Mesendoderm (in vitro differentiated cells): Measurements from ENCODE around the gene ZNF506.
A peak's percentile ranks its signal among the peaks of the same experiment; 100 is the strongest.
"Not testable (repeated sequence)": the region's sequence is repeated elsewhere in the genome, so short reads cannot be mapped to it uniquely, and the experiment has no call there.

Source experiments
- DNase-seq: peaks from one replicate; pipeline ENCODE4 v3.0.0; 2013
- H2AK5ac ChIP-seq: 2 replicates; pipeline ENCODE4 v1.6.1; 2013; ENCODE audit warnings: low read length, inconsistent platforms
- H2BK120ac ChIP-seq: 2 replicates; pipeline ENCODE4 v1.6.1; 2013; ENCODE audit warnings: low read depth, mild to moderate bottlenecking, low read length, moderate library complexity, mixed read lengths
- H2BK15ac ChIP-seq: replicated peaks from 2 replicates; pipeline ENCODE4 v1.6.1; 2013; ENCODE audit warnings: low read depth, mild to moderate bottlenecking, moderate library complexity
- H2BK5ac ChIP-seq: 2 replicates; pipeline ENCODE4 v1.6.1; 2013; ENCODE audit warnings: low read length, inconsistent platforms
- H3K18ac ChIP-seq: 2 replicates; pipeline ENCODE4 v1.6.1; 2013; ENCODE audit warnings: mild to moderate bottlenecking, low read length, mixed read lengths
- H3K23ac ChIP-seq: one replicate; pipeline ENCODE4 v1.6.1; 2013; ENCODE audit warnings: low read length
- H3K27ac ChIP-seq: 2 replicates; pipeline ENCODE4 v1.5.1; 2013; ENCODE audit warnings: low read depth, mild to moderate bottlenecking, inconsistent platforms, low read length, moderate library complexity
- H3K27me3 ChIP-seq: 2 replicates; pipeline ENCODE4 v1.6.1; 2013; ENCODE audit warnings: low read length, control low read depth, mild to moderate bottlenecking, inconsistent platforms; ENCODE audit not compliant: insufficient read depth, poor library complexity
- H3K36me3 ChIP-seq: 2 replicates; pipeline ENCODE4 v1.6.1; 2013; ENCODE audit warnings: low read length, inconsistent platforms; ENCODE audit not compliant: control insufficient read depth, insufficient read depth
- H3K4ac ChIP-seq: one replicate; pipeline ENCODE4 v1.6.1; 2013; ENCODE audit warnings: low read depth, mild to moderate bottlenecking, low read length, moderate library complexity
- H3K4me1 ChIP-seq: 2 replicates; pipeline ENCODE4 v1.6.1; 2013; ENCODE audit warnings: low read depth, low read length, inconsistent platforms; ENCODE audit not compliant: control insufficient read depth
- H3K4me2 ChIP-seq: 2 replicates; pipeline ENCODE4 v1.6.1; 2013; ENCODE audit warnings: low read length
- H3K4me3 ChIP-seq: 2 replicates; pipeline ENCODE4 v1.5.1; 2013; ENCODE audit warnings: mild to moderate bottlenecking, low read length
- H3K56ac ChIP-seq: one replicate; pipeline ENCODE4 v1.6.1; 2013; ENCODE audit warnings: low read length
- H3K79me1 ChIP-seq: 2 replicates; pipeline ENCODE4 v1.6.1; 2013; ENCODE audit warnings: low read length, inconsistent platforms
- H3K79me2 ChIP-seq: 2 replicates; pipeline ENCODE4 v1.6.1; 2013; ENCODE audit warnings: mild to moderate bottlenecking, low read length; ENCODE audit not compliant: control insufficient read depth, insufficient read depth
- H3K9ac ChIP-seq: 2 replicates; pipeline ENCODE4 v1.6.1; 2013; ENCODE audit warnings: low read length, inconsistent platforms
- H4K5ac ChIP-seq: one replicate; pipeline ENCODE4 v1.6.1; 2013; ENCODE audit warnings: low read length
- H4K8ac ChIP-seq: one replicate; pipeline ENCODE4 v1.6.1; 2013; ENCODE audit warnings: low read depth, mild to moderate bottlenecking, control low read depth, low read length, moderate library complexity
- WGBS: extraction: QIAGEN DNeasy Blood & Tissue Kit; methylation state at CpG from one replicate; pipeline ENCODE4 v1.1.7; 2013; ENCODE audit warnings: low lambda C conversion rate, missing lambda C conversion rate; ENCODE audit not compliant: insufficient coverage; ENCODE audit errors: extremely low coverage; 5-methylcytosine and 5-hydroxymethylcytosine counted together

ZNF506 gene

GRCh38 chr19:19777692-19778091 lies 43.9 kb downstream of the ZNF506 start:
- H4K8ac ChIP-seq: no peak overlapping the region
- no peak overlapping the region for H3K23ac ChIP-seq
- no peak overlapping the region for H3K4me2 ChIP-seq
- no peak overlapping the region for H3K4me3 ChIP-seq
- no peak for DNase-seq
- H3K27me3 ChIP-seq: no peaks in the 10 kb centered on the region
- no peak overlapping the region for H4K5ac ChIP-seq
- peaks cover 4% of the 10 kb centered on the region for H3K4me1 ChIP-seq
- H3K36me3 ChIP-seq: no peaks in the 10 kb centered on the region
- H3K9ac ChIP-seq: no peak overlapping the region
- no peak overlapping the region for H2AK5ac ChIP-seq
- no peak overlapping the region for H2BK5ac ChIP-seq
- H3K27ac ChIP-seq: no peak overlapping the region
- no peak overlapping the region for H3K4ac ChIP-seq
- H3K79me2 ChIP-seq: no peaks in the 10 kb centered on the region
- no peak overlapping the region for H2BK120ac ChIP-seq
- WGBS: no CpG with 5 or more reads among the region's 5 CpGs
- H3K79me1 ChIP-seq: peaks cover 3% of the 10 kb centered on the region
- H2BK15ac ChIP-seq: no peak overlapping the region
- no peak overlapping the region for H3K56ac ChIP-seq
- H3K18ac ChIP-seq: no peak overlapping the region

DNA sequence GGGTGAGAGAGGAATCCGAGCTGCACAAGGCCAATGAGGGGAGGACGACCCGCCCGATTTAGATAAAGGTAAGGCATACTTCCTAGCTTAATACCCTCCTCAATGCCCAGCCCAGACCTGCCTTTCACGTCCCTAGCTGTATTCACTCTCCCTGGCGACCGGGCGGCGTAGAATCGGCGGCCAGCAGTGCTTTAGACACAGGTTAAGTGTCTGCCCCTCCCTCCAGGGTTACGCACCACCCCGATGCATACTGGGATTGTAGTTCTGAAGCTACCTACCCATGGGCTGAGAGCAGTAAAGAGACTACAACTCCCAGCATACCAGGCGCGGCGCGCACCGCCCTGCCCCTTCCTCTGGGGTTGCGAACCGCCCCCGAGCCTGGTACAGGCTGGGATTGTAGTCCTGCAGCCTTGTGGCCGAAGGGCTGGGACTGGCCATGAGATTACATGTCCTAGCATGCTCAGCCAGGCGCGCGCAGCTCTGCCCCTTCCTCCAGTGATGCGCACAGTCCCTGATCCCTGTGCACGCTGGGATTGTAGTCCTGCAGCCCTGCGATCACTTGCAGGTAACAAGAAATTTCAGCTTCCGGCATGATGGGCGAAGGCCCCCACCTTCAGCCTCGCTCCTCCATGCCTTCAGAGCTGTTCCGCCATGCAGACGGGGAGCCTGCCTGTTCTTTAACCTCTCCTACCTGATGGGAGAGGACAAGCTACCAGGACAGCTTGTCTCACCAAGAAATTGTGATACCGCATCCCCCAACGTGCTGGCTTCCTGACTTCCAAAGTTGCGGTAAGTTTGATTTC lies 45.1 kb downstream of the ZNF506 start:
- peak overlapping the region; percentile 18 for H3K27ac ChIP-seq
- H3K79me2 ChIP-seq: no peaks in the 10 kb centered on the region
- H3K4me3 ChIP-seq: peak overlapping the region; percentile 81
- no CpG with 5 or more reads among the region's 36 CpGs for WGBS
- H4K5ac ChIP-seq: peak overlapping the region; percentile 61
- H3K56ac ChIP-seq: peak overlapping the region; percentile 90
- H2BK15ac ChIP-seq: no peak overlapping the region
- H2AK5ac ChIP-seq: no peak overlapping the region
- H3K18ac ChIP-seq: peak overlapping the region; percentile 29
- no peak overlapping the region for H4K8ac ChIP-seq
- no peaks in the 10 kb centered on the region for H3K36me3 ChIP-seq
- H3K79me1 ChIP-seq: peaks cover 3% of the 10 kb centered on the region
- no peak overlapping the region for H3K4ac ChIP-seq
- H2BK120ac ChIP-seq: no peak overlapping the region
- no peak overlapping the region for H3K23ac ChIP-seq
- peak overlapping the region; percentile 26 for H2BK5ac ChIP-seq
- no peaks in the 10 kb centered on the region for H3K27me3 ChIP-seq
- peak overlapping the region; percentile 92 for H3K4me2 ChIP-seq
- peak; percentile 100 for DNase-seq
- peak overlapping the region; percentile 81 for H3K9ac ChIP-seq
- H3K4me1 ChIP-seq: peaks cover 4% of the 10 kb centered on the region

GRCh38 chr19:19775891-19776205 lies 45.7 kb downstream of the ZNF506 start:
- Histone ChIP-seq H2BK5ac (no peak overlapping the region), H3K27ac (no peak overlapping the region), H3K79me1 (peaks cover 3% of the 10 kb centered on the region), H3K56ac (peak overlapping the region; percentile 90), H3K36me3 (no peaks in the 10 kb centered on the region), H4K5ac (no peak overlapping the region), H3K23ac (no peak overlapping the region), H3K4me3 (peak overlapping the region; percentile 72), H3K4me2 (peak overlapping the region; percentile 92), H2BK120ac (no peak overlapping the region), H3K27me3 (no peaks in the 10 kb centered on the region), H2AK5ac (no peak overlapping the region), H3K9ac (peak overlapping the region; percentile 79), H4K8ac (no peak overlapping the region), H3K79me2 (no peaks in the 10 kb centered on the region), H3K4ac (no peak overlapping the region), H2BK15ac (no peak overlapping the region), H3K18ac (no peak overlapping the region), H3K4me1 (peaks cover 4% of the 10 kb centered on the region)
- no CpG with 5 or more reads among the region's 11 CpGs for WGBS
- DNase-seq: no peak

DNA sequence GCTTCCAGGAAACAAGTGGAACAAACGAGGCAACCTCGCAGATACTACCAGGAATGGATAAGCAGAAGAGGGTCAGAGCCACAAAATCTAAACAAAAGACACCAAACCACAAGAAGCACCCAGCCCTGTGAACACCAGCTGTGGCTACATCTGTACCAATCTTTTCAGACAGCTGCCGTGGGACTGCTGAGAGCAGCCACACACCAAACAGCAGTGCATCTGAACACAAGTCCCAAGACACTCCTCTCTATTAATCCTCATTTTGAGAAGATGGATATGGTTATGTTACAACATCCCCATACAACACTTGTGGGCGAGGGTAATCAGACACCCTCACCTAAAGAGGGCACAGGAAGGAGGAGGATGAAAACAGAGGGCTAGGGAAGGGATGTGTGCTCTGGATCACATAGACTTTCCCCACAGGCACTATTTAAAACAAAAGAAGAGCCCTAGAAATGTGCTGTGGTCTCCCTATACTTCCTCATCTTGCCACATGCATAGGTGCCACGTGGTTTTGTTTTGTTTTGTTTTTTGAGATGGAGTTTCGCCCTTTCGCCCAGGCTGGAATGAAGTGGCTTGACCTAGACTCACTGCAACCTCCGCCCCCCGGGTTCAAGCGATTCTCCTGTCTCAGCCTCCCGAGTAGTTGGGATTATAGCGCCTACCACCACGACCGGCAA lies 47.1 kb downstream of the ZNF506 start:
- Histone ChIP-seq H2AK5ac (no peak overlapping the region), H3K79me1 (peaks cover 3% of the 10 kb centered on the region), H4K5ac (no peak overlapping the region), H3K27me3 (no peaks in the 10 kb centered on the region), H3K4me3 (no peak overlapping the region), H2BK15ac (no peak overlapping the region), H3K4ac (no peak overlapping the region), H3K36me3 (no peaks in the 10 kb centered on the region), H4K8ac (no peak overlapping the region), H3K4me1 (peaks cover 4% of the 10 kb centered on the region), H3K4me2 (no peak overlapping the region), H3K9ac (no peak overlapping the region), H2BK120ac (no peak overlapping the region), H3K27ac (no peak overlapping the region), H3K18ac (no peak overlapping the region), H3K79me2 (no peaks in the 10 kb centered on the region), H3K56ac (no peak overlapping the region), H3K23ac (no peak overlapping the region), H2BK5ac (no peak overlapping the region)
- WGBS: no CpG with 5 or more reads among the region's 14 CpGs
- no peak for DNase-seq

GRCh38 chr19:19771963-19772362 lies 49.6 kb downstream of the ZNF506 start:
- H3K56ac ChIP-seq, H2BK5ac ChIP-seq, H2BK15ac ChIP-seq, H3K4me3 ChIP-seq, H3K9ac ChIP-seq, H2AK5ac ChIP-seq, H3K27me3 ChIP-seq, H4K8ac ChIP-seq, DNase-seq, H3K23ac ChIP-seq, H3K4me1 ChIP-seq, H4K5ac ChIP-seq, H3K79me1 ChIP-seq, H3K79me2 ChIP-seq, H3K4ac ChIP-seq, H3K4me2 ChIP-seq, H2BK120ac ChIP-seq, H3K27ac ChIP-seq, H3K18ac ChIP-seq, H3K36me3 ChIP-seq: not testable (repeated sequence)
- WGBS: no CpG with 5 or more reads among the region's 10 CpGs
